Liver (tissue), 9 donors: ENCODE data around the gene DNAH3. TPM values are rescaled to one million over a fixed set of nuclear protein-coding genes. Genes with fewer than 3 reads are reported as not detected.

Source experiments
- DNase-seq: peaks from one replicate; pipeline ENCODE4 v3.0.0-alpha.2; 2017; ENCODE audit warnings: low spot score
- H3K27ac ChIP-seq, 2 donors: one replicate each; pipeline ENCODE4 v1.7.0; 2013; ENCODE audit warnings: inconsistent platforms in 2 of 2, low read length in 2 of 2, control low read depth in 1 of 2, low read depth in 1 of 2, mild to moderate bottlenecking in 1 of 2
- H3K27me3 ChIP-seq, 4 donors: one replicate each; pipeline versions ENCODE4 v1.6.1 to v1.7.0; 2013; ENCODE audit warnings: low read length in 3 of 4, inconsistent platforms in 1 of 4, mild to moderate bottlenecking in 1 of 4, moderate library complexity in 1 of 4; ENCODE audit not compliant: control insufficient read depth in 4 of 4, insufficient read depth in 4 of 4
- H3K36me3 ChIP-seq, 4 donors: one replicate each; pipeline versions ENCODE4 v1.6.1 to v1.7.0; 2013; ENCODE audit warnings: low read length in 3 of 4, mild to moderate bottlenecking in 3 of 4, low read depth in 1 of 4, moderate library complexity in 1 of 4; ENCODE audit not compliant: control insufficient read depth in 4 of 4, insufficient read depth in 3 of 4
- H3K4me1 ChIP-seq, 4 donors: one replicate each; pipeline versions ENCODE4 v1.6.1 to v1.7.0; 2013; ENCODE audit warnings: low read length in 3 of 4, mild to moderate bottlenecking in 3 of 4, moderate library complexity in 1 of 4; ENCODE audit not compliant: control insufficient read depth in 4 of 4, insufficient read depth in 4 of 4
- H3K4me3 ChIP-seq, 3 donors: one replicate each; pipeline versions ENCODE4 v1.6.1 to v1.7.0; 2013; ENCODE audit warnings: low read length in 3 of 3, control low read depth in 1 of 3, low read depth in 1 of 3, mild to moderate bottlenecking in 1 of 3
- H3K9ac ChIP-seq, 2 donors: one replicate each; pipeline ENCODE4 v1.7.0; 2013; ENCODE audit warnings: low read length in 2 of 2, mild to moderate bottlenecking in 2 of 2, moderate library complexity in 2 of 2, control low read depth in 1 of 2, low read depth in 1 of 2
- H3K9me3 ChIP-seq, 4 donors: one replicate each; pipeline versions ENCODE4 v1.6.1 to v1.7.0; 2013; ENCODE audit warnings: low read length in 3 of 4; ENCODE audit not compliant: control insufficient read depth in 4 of 4
- ATF3 ChIP-seq: IDR thresholded peaks from 2 replicates; pipeline ENCODE4 v1.6.1; 2016; ENCODE audit warnings: antibody characterized with exemption
- EGR1 ChIP-seq, 2 donors: IDR thresholded peaks; 2 replicates each; pipeline ENCODE4 v1.6.1; 2016 to 2018; ENCODE audit warnings: antibody characterized with exemption in 2 of 2, low read depth in 2 of 2
- FOXA1 ChIP-seq: IDR thresholded peaks from 2 replicates; pipeline ENCODE4 v1.6.1; 2016; ENCODE audit warnings: antibody characterized with exemption
- FOXA2 ChIP-seq: IDR thresholded peaks from 2 replicates; pipeline ENCODE4 v1.6.1; 2016; ENCODE audit warnings: antibody characterized with exemption
- GABPA ChIP-seq, 2 donors: IDR thresholded peaks in 1 of 2; conservative IDR thresholded peaks in 1 of 2; 2 replicates each; pipeline ENCODE4 v1.6.1; 2016; ENCODE audit warnings: antibody characterized with exemption in 2 of 2, mild to moderate bottlenecking in 1 of 2, moderate library complexity in 1 of 2
- HNF4A ChIP-seq, 2 donors: conservative IDR thresholded peaks; 2 replicates each; pipeline ENCODE4 v1.6.1; 2016; ENCODE audit warnings: antibody characterized with exemption in 2 of 2, mild to moderate bottlenecking in 2 of 2
- HNF4G ChIP-seq: IDR thresholded peaks from 2 replicates; pipeline ENCODE4 v1.6.1; 2016; ENCODE audit warnings: antibody characterized with exemption
- JUND ChIP-seq, 2 donors: IDR thresholded peaks; 2 replicates each; pipeline ENCODE4 v1.6.1; 2016; ENCODE audit warnings: antibody characterized with exemption in 2 of 2
- MAX ChIP-seq: IDR thresholded peaks from 2 replicates; pipeline ENCODE4 v1.6.1; 2016; ENCODE audit warnings: antibody characterized with exemption
- RAD21 ChIP-seq, 2 donors: IDR thresholded peaks; 2 replicates each; pipeline ENCODE4 v1.6.1; 2016; ENCODE audit warnings: antibody characterized with exemption in 2 of 2, mild to moderate bottlenecking in 2 of 2
- REST ChIP-seq: IDR thresholded peaks from 2 replicates; pipeline ENCODE4 v1.6.1; 2016; ENCODE audit warnings: antibody characterized with exemption, mild to moderate bottlenecking
- RXRA ChIP-seq, 2 donors: IDR thresholded peaks; 2 replicates each; pipeline ENCODE4 v1.6.1; 2017 to 2018; ENCODE audit warnings: antibody characterized with exemption in 2 of 2, mild to moderate bottlenecking in 1 of 2
- SP1 ChIP-seq: IDR thresholded peaks from 2 replicates; pipeline ENCODE4 v1.6.1; 2018; ENCODE audit warnings: antibody characterized with exemption, mild to moderate bottlenecking
- ZBTB33 ChIP-seq: IDR thresholded peaks from 2 replicates; pipeline ENCODE4 v1.6.1; 2016; ENCODE audit warnings: antibody characterized with exemption
- WGBS: extraction: QIAGEN DNeasy Blood & Tissue Kit; methylation state at CpG from one replicate; pipeline ENCODE4 v1.1.7; 2013; 5-methylcytosine and 5-hydroxymethylcytosine counted together
- polyA plus RNA-seq, 2 donors: library from polyadenylated mRNA; stranded (reverse) in 1 of 2; unstranded in 1 of 2; fragments of 200-250 nt in 1 of 2; fragments of >200 nt in 1 of 2; fragmentation: Nextera tagmentation in 1 of 2; extraction: Ambion mirVana in 1 of 2; gene quantifications; one replicate each; pipeline versions ENCODE4 v1.2.1 to v1.2.3, GENCODE V29; 2013 to 2015
- total RNA-seq, 2 donors: library from RNA; depleted of rRNA; stranded (reverse); fragments of >200 nt; gene quantifications; one replicate each; pipeline ENCODE4 v1.2.3, GENCODE V29; 2014
- donor health status: healthy.
- donor health status: healthy.
- donor health status: healthy.
- donor health status: healthy.
- donor health status: healthy.

Gene DNAH3
- total and polyA plus RNA-seq, 4 donors = not detected

GRCh38 chr16:21160276-21160675 lies 9.6 kb upstream of the DNAH3 start:
- H3K4me3 ChIP-seq = no peak overlapping the region
- no peak overlapping the region for H3K9ac ChIP-seq
- DNase-seq = no peak
- H3K4me1 ChIP-seq = peaks cover 0 to 20% (median 5%) of the 10 kb centered on the region in 4 donors
- no peaks in the 10 kb centered on the region for H3K9me3 ChIP-seq
- no peak overlapping the region for H3K27ac ChIP-seq
- WGBS = 73% methylated on average over 1 of the region's 1 CpG
- H3K36me3 ChIP-seq = no peaks in the 10 kb centered on the region
- no peak for TF ChIP-seq EGR1 (IDR thresholded peaks at IDR 0.05; ENCODE audit: low read depth in 2 of 2)
- TF ChIP-seq HNF4G = no peak
- no peaks in the 10 kb centered on the region for H3K27me3 ChIP-seq

- Histone ChIP-seq H3K4me1 (peaks cover 0 to 20% (median 5%) of the 10 kb centered on the region in 4 donors), H3K9me3 (no peaks in the 10 kb centered on the region), H3K27me3 (no peaks in the 10 kb centered on the region), H3K9ac (no peak overlapping the region), H3K27ac (no peak overlapping the region), H3K4me3 (peak overlapping the region in 2 of 3 donors; percentile 52 to 63), H3K36me3 (no peaks in the 10 kb centered on the region)
- no peak for DNase-seq
- 20% methylated on average over 27 of the region's 27 CpGs for whole genome bisulfite sequencing
- no peak for TF ChIP-seq HNF4G
- TF ChIP-seq SP1 = no peak
Observed at GRCh38 chr16:21159281-21159951, 8.8 kb upstream of the DNAH3 start.

- WGBS = 2% methylated on average over 59 of the region's 59 CpGs
- no peak for TF ChIP-seq FOXA2
- peak in 1 of 2 donors; percentile 20 for TF ChIP-seq RAD21 (IDR thresholded peaks at IDR 0.05)
- TF ChIP-seq MAX = no peak
- no peak within 1 kb of the TSS for H3K9ac ChIP-seq
- no peaks in the 10 kb centered on the region for H3K27me3 ChIP-seq
- H3K4me1 ChIP-seq = peaks cover 0 to 20% (median 5%) of the 10 kb centered on the region in 4 donors
- no peaks in the 10 kb centered on the region for H3K36me3 ChIP-seq
- peak within 1 kb of the TSS; percentile 6 to 63 (median 52) for H3K4me3 ChIP-seq
- H3K9me3 ChIP-seq = no peaks in the 10 kb centered on the region
- peak; percentile 72 for DNase-seq
- H3K27ac ChIP-seq = no peak within 1 kb of the TSS
Observed at GRCh38 chr16:21158208-21159110, 7.8 kb upstream of the DNAH3 start, which contains the start of gene LDAF1. Gene LDAF1, plus strand, starts transcription at chr16:21158674. Its CDS starts 2,509 bp downstream, at chr16:21161183.

- no peak overlapping the region for H3K27ac ChIP-seq
- H3K4me1 ChIP-seq = peaks cover 0 to 17% (median 5%) of the 10 kb centered on the region in 4 donors
- no peaks in the 10 kb centered on the region for H3K9me3 ChIP-seq
- H3K27me3 ChIP-seq = no peaks in the 10 kb centered on the region
- DNase-seq = no peak
- no peak overlapping the region for H3K9ac ChIP-seq
- TF ChIP-seq EGR1 (IDR thresholded peaks at IDR 0.05; ENCODE audit: low read depth in 2 of 2) (no peak), JUND (IDR thresholded peaks at IDR 0.05) (no peak), GABPA (IDR thresholded peaks at IDR 0.05 in 1 of 2, conservative IDR thresholded peaks at IDR 0.05 in 1 of 2) (no peak), RXRA (IDR thresholded peaks at IDR 0.05) (no peak), ATF3 (no peak), FOXA1 (no peak), REST (no peak), HNF4A (conservative IDR thresholded peaks at IDR 0.05) (no peak), ZBTB33 (no peak), RAD21 (IDR thresholded peaks at IDR 0.05) (no peak), FOXA2 (no peak)
- H3K4me3 ChIP-seq = no peak overlapping the region
- H3K36me3 ChIP-seq = no peaks in the 10 kb centered on the region
- 77% methylated on average over 5 of the region's 5 CpGs for WGBS
Observed at GRCh38 chr16:21157632-21158031, 7.0 kb upstream of the DNAH3 start.
